IPS-20b (cell line): Measurements from ENCODE around the gene SLFN14.
"Not testable (repeated sequence)": the region's sequence is repeated elsewhere in the genome, so short reads cannot be mapped to it uniquely, and the experiment has no call there.

ENCODE experiments used
- H3K27ac ChIP-seq: one replicate; pipeline ENCODE4 v1.5.1; 2013; ENCODE audit warnings: low read length
- H3K27me3 ChIP-seq: 2 replicates; pipeline ENCODE4 v1.6.1; 2013; ENCODE audit warnings: mild to moderate bottlenecking, low read length, inconsistent platforms; ENCODE audit not compliant: insufficient read depth
- H3K36me3 ChIP-seq: 2 replicates; pipeline ENCODE4 v1.6.1; 2013; ENCODE audit warnings: low read depth, mild to moderate bottlenecking, inconsistent platforms, low read length, moderate library complexity; ENCODE audit not compliant: insufficient read depth
- H3K4me1 ChIP-seq: 2 replicates; pipeline ENCODE4 v1.6.1; 2013; ENCODE audit warnings: mild to moderate bottlenecking, control low read depth, inconsistent platforms, low read length, moderate library complexity; ENCODE audit not compliant: insufficient read depth
- H3K4me3 ChIP-seq: 2 replicates; pipeline ENCODE4 v1.5.1; 2013; ENCODE audit warnings: mild to moderate bottlenecking, low read length, inconsistent platforms
- H3K9ac ChIP-seq: 2 replicates; pipeline ENCODE4 v1.6.1; 2013; ENCODE audit warnings: low read depth, mild to moderate bottlenecking, inconsistent platforms, low read length, moderate library complexity
- H3K9me3 ChIP-seq: 2 replicates; pipeline ENCODE4 v1.6.1; 2013; ENCODE audit warnings: mild to moderate bottlenecking, low read depth, low read length, inconsistent platforms; ENCODE audit not compliant: insufficient read depth

Gene SLFN14

GRCh38 chr17:35519439-35519838 lies 41.2 kb downstream of the SLFN14 start:
- H3K27me3 ChIP-seq, result no peaks in the 10 kb centered on the region
- H3K36me3 ChIP-seq, result no peaks in the 10 kb centered on the region
- H3K9ac ChIP-seq, result no peak overlapping the region
- no peak overlapping the region for H3K27ac ChIP-seq
- no peaks in the 10 kb centered on the region for H3K9me3 ChIP-seq
- no peak overlapping the region for H3K4me3 ChIP-seq
- H3K4me1 ChIP-seq, result no peaks in the 10 kb centered on the region

GRCh38 chr17:35518431-35518830 lies 42.2 kb downstream of the SLFN14 start:
- not testable (repeated sequence) for H3K4me3 ChIP-seq, H3K36me3 ChIP-seq, H3K27ac ChIP-seq, H3K9ac ChIP-seq, H3K4me1 ChIP-seq, H3K9me3 ChIP-seq, H3K27me3 ChIP-seq

GRCh38 chr17:35515027-35515426 lies 45.6 kb downstream of the SLFN14 start:
- H3K27me3 ChIP-seq, result no peaks in the 10 kb centered on the region
- no peaks in the 10 kb centered on the region; the same call in 1 of the 2 replicates for H3K9me3 ChIP-seq
- H3K9ac ChIP-seq, result no peak overlapping the region
- no peaks in the 10 kb centered on the region for H3K36me3 ChIP-seq
- no peaks in the 10 kb centered on the region for H3K4me1 ChIP-seq
- H3K4me3 ChIP-seq, result no peak overlapping the region
- H3K27ac ChIP-seq, result no peak overlapping the region

GRCh38 chr17:35514564-35514963 lies 46.1 kb downstream of the SLFN14 start:
- Histone ChIP-seq H3K36me3 (no peaks in the 10 kb centered on the region), H3K9me3 (no peaks in the 10 kb centered on the region; the same call in 1 of the 2 replicates), H3K4me3 (no peak overlapping the region), H3K27ac (no peak overlapping the region), H3K4me1 (no peaks in the 10 kb centered on the region), H3K9ac (no peak overlapping the region), H3K27me3 (no peaks in the 10 kb centered on the region)
